HG03064 (cell line): Measurements from ENCODE around the gene ZNF212.

Experiments
- ATAC-seq: cut with Tn5 transposase; IDR thresholded peaks from one replicate; pipeline ENCODE4 v1.9.1; 2021; ENCODE audit warnings: low read depth; ENCODE audit not compliant: unreplicated experiment

The ZNF212 gene

DNA sequence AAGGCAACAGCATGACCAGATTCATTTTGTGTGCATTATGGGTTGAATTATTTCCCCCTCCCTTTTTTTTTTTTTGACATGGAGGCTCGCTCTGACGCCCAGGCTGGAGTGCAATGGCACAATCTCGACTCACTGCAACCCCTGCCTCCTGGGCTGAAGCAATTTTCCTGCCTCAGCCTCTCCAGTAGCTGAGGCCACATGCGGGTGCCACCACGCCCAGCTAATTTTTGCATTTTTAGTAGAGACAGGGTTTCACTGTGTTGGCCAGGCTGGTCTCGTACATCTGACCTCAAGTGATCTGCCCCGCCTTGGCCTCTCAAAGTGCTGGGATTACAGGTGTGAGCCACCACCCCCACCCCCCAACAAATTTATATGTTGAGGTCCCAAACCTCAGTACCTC is 64.6 kb downstream of the ZNF212 start:
- no peak for ATAC-seq
